ENCODE measurements around the gene IFNL4.
"Not testable (repeated sequence)": the region's sequence is repeated elsewhere in the genome, so short reads cannot be mapped to it uniquely, and the experiment has no call there.

IFNL4 gene

GRCh38 chr19:39224910-39225309 is 23.7 kb downstream of the IFNL4 start:
- DNase-seq (ENCODE audit: low read depth in 1 of 2, low spot score in 1 of 2), result no peak

DNA sequence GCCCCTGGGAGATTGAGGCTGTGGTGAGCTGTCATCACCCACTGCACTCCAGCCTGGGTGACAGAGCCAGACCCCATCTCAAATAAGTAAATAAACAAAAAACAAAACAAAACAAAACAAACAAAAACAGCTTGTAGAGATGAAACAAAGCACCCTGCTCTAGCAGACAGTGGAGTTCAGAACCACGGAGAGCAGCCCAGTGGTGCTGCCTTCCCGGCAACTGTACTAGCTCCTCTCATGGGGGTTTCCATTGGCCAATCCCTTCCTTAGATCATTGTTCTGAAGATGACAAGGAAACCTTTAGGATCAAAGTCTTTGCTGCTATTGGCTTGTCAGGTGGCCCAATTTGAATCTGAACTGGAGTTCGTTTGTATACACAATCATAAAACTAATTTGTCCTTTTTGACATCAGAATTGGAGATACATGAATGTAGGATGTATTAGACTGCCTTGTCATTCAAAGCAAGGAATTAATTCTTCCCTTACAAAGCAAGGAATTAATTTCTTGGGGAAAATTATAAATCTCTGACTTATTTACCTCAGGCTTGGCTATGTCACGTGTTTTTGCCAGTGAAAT is 24.9 kb downstream of the IFNL4 start:
- DNase-seq (ENCODE audit: low read depth in 1 of 2, low spot score in 1 of 2), result no peak

GRCh38 chr19:39219108-39219507 is 29.5 kb downstream of the IFNL4 start:
- not testable (repeated sequence) for DNase-seq (ENCODE audit: low read depth in 1 of 2, low spot score in 1 of 2)

- no peak for DNase-seq (ENCODE audit: low read depth in 1 of 2, low spot score in 1 of 2)
These were observed 30.2 kb downstream of the IFNL4 start for GRCh38 chr19:39218230-39219007.

- no peak for DNase-seq (ENCODE audit: low read depth in 1 of 2, low spot score in 1 of 2)
These were observed 31.6 kb downstream of the IFNL4 start for GRCh38 chr19:39217094-39217493.

GRCh38 chr19:39215323-39215722 is 33.3 kb downstream of the IFNL4 start:
- not testable (repeated sequence) for DNase-seq (ENCODE audit: low read depth in 1 of 2, low spot score in 1 of 2)

- peak; percentile 35 to 43 for DNase-seq (ENCODE audit: low read depth in 1 of 2, low spot score in 1 of 2)
These were observed 36.3 kb downstream of the IFNL4 start for GRCh38 chr19:39212375-39212742.

- DNase-seq (ENCODE audit: low read depth in 1 of 2, low spot score in 1 of 2), result no peak
These were observed 36.8 kb downstream of the IFNL4 start for GRCh38 chr19:39211731-39212374.

DNA sequence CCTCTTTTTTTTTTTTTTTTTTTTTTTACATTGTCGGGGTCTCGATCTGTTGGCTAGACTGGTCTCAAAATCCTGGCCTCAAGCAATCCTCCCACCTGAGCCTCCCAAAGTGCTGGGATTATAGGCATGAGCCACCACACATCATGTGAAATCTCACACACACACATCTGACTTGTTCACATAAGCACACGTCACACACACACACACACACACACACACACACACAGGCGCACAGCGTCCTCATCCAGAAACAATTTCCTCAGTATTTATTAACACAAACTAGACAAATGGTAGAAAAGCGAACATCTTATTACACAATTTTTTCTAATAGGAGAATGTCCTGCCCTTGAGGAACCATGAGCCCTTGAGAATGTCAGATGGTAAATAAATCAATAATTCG is 39.5 kb downstream of the IFNL4 start:
- DNase-seq (ENCODE audit: low read depth in 1 of 2, low spot score in 1 of 2), result no peak

GRCh38 chr19:39208175-39208795 is 40.4 kb downstream of the IFNL4 start:
- no peak for DNase-seq (ENCODE audit: low read depth in 1 of 2, low spot score in 1 of 2)

DNA sequence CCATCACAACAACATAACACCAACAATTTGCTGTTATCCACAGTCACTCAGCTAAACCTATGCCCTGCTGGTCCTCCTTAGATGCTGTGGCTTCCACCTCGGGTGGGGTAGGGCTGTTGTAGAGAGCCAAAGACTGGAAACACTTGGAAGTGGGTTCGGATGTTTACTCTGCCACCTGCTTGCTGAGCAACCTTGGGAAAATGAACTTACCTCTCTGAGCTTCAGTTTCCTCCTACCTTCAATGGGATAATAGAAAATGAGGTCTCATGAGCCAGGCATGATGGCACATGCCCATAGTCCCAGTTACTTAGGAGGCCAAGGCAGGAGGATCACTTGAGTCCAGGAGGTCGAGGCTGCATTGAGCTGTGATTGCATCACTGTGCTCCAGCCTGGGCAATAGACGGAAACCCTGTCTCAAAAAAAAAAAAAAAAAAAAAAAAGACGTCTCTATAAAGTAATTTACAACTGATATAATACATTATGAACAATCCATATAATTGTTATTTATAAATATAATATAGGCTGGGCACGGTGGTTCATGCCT is 41.3 kb downstream of the IFNL4 start:
- DNase-seq (ENCODE audit: low read depth in 1 of 2, low spot score in 1 of 2), result no peak

DNA sequence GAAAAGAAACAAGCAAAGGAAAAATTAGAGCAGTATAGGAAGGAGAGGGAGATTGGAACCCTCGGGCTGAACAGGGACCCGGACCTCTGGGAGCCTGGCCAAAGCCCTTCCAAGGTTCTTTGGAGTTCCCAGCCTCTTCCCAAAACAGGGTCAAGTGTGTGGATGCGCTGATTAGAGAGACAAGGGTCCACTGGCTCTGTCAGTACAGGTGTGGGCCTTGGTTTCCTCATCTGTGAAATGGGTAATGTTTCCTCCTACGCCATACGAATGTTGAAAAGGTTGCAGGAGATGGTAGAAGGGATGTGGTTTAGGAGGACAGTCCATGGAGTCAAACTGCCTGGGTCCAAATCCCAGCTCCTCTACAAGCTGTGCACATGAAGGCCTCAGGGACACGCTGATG is 42.5 kb downstream of the IFNL4 start:
- DNase-seq (ENCODE audit: low read depth in 1 of 2, low spot score in 1 of 2), result no peak

DNA sequence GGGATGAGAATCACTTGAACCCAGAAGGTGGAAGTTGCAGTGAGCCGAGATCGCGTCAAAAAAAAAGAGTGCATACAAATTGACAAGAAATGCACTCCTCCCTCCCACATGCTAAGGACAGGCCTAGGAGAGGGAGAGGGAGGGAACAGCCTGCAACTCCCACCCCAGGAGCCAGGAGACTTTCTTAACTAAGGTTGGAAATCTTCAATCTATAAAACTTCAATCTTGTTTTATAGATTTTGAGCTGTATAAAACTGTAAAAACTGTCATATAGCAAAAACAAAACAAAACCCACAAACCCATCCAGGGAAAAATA is 43.2 kb downstream of the IFNL4 start:
- DNase-seq (ENCODE audit: low read depth in 1 of 2, low spot score in 1 of 2), result no peak

DNA sequence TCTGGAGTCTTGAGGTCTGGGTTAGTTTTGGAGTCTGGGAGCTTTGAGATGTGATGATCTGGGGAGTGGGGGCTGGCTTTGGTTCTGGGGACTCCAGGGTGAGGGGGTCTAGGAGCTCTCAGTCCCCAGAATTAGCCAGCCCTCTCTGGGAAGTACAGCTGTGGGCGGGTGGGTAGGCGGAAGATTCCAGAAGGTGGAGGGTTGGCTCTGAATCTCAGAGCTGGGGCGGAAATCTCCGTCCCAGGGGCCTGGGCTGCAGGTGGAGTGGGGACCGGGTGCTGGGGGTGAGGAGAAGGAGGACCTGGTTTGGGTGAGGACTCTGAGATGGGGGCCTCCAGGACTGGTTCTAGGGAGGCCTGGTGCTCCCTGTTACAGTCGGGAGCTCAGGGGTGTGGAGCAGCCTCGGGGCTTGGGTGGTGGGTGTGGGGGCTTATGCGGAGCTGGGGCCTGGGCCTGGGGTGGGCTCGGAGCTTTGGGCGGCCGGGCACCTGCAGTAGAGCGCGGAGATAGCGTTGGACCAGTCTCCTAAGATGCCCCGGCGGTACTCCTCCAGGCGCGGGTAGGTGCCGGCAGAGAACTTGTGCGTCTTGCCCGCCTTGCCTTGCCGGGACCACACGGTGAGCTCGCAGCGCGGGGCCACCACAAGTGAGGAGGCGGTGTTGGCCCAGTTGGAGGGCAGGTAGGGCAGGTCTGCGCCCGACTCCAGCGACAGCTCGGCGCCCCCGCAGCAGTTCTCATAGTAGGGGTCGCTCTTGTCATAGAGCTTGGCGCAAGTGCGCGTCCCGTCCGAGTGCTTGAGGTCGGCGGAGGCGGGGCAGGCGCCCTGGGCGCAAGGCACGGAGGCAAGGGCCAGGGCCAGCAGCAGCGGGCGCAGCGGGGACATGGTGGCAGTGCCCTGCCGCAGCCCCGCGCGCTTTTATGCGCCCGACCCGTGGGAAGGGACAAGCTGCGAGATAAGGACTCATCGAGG is 45.0 kb downstream of the IFNL4 start, which contains the start of gene SYCN:
SYCN (minus strand) TSS at position 892 of the 970 bp plus-strand sequence; CDS start at position 883, 9 bp downstream.
- DNase-seq (ENCODE audit: low read depth in 1 of 2, low spot score in 1 of 2), result no peak

GRCh38 chr19:39202998-39203355 is 45.7 kb downstream of the IFNL4 start:
- DNase-seq (ENCODE audit: low read depth in 1 of 2, low spot score in 1 of 2), result no peak

GRCh38 chr19:39200803-39201115 is 47.9 kb downstream of the IFNL4 start:
- DNase-seq (ENCODE audit: low read depth in 1 of 2, low spot score in 1 of 2), result no peak

DNA sequence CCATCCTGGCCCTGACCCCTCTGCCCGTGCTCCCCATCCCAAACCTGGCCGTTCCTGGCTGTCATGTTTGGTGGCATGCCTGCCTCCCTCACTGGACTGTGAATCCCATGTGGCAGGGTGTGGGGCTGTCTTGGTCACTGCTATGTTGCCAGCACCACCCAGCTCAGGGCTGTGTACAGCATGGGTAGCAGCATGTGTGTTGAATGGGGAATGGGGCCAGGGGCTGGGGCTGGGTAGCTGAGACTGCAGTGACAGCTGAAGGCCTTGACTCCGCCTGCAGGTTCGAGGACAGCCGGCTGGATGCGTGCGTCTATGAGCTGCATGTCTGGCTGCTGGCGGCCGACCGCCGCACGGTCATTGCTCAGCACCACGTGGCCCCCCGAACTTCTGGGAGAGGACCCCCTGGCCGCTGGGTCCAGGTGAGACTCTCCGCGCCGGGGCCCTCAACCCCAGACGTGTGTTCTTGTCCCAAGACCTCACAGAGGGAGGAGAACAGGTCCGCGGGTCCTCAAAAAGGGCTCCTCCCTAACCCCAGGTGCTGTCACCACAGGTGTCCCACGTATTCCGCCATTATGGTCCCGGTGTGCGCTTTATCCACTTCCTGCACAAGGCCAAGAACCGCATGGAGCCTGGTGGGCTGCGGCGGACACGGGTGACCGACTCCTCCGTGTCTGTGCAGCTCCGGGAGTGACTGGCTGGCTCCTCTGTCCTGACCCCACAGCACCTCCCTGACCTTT is 48.4 kb downstream of the IFNL4 start:
- DNase-seq (ENCODE audit: low read depth in 1 of 2, low spot score in 1 of 2), result no peak

- no peak for DNase-seq (ENCODE audit: low read depth in 1 of 2, low spot score in 1 of 2)
These were observed 49.6 kb downstream of the IFNL4 start for GRCh38 chr19:39199025-39199424.

DNA sequence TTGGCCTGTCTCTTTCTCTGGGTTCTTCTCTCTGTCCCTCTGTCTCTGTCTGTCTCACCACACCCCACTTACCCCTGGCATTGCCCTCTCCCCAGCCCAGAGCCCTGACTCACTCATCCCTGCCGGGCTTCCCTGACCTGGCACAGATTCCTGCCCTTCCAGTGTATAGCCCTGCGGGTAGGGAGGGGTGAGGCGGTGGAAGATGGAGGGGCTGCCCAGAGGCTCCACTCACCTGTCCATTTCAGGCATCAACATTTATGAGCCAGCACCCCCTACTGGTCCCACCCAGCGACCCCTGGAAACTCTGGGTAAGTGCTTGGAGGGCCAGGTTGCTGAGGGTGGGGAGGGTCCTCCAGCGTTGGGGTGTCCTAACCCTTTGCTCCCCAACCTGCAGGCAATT is 50.8 kb downstream of the IFNL4 start:
- DNase-seq (ENCODE audit: low read depth in 1 of 2, low spot score in 1 of 2), result no peak

GRCh38 chr19:39196860-39197562 is 51.6 kb downstream of the IFNL4 start, which contains the start of gene NCCRP1:
NCCRP1 (plus strand) TSS chr19:39196964; CDS start chr19:39196983, 19 bp downstream.
- no peak for DNase-seq (ENCODE audit: low read depth in 1 of 2, low spot score in 1 of 2)
